SK-N-MC (cell line): Measurements from ENCODE around the gene SRGAP1.

Experiments used
- DNase-seq: peaks from one replicate; pipeline ENCODE4 v3.0.0-alpha.2; 2011; ENCODE audit warnings: low read depth, low spot score
- H3K27ac ChIP-seq: fragments of 200-600 bp; sonication (generic); 2 replicates; pipeline ENCODE4 v1.5.1; 2016; ENCODE audit warnings: mixed run types
- H3K36me3 ChIP-seq: fragments of 200-600 bp; sonication (generic); 2 replicates; pipeline ENCODE4 v1.6.1; 2017; ENCODE audit warnings: antibody characterized with exemption, low read length, mixed read lengths; ENCODE audit not compliant: insufficient read depth
- H3K4me3 ChIP-seq: fragments of 200-600 bp; sonication (generic); 2 replicates; pipeline ENCODE4 v1.5.1; 2016
- H3K9ac ChIP-seq: fragments of 200-600 bp; sonication (generic); 2 replicates; pipeline ENCODE4 v1.8.0; 2017; ENCODE audit warnings: mixed run types, mixed read lengths; ENCODE audit not compliant: insufficient read length
- H3K9me3 ChIP-seq: fragments of 200-600 bp; sonication (generic); 2 replicates; pipeline ENCODE4 v1.6.1; 2017; ENCODE audit warnings: low read depth, mild to moderate bottlenecking, antibody characterized with exemption, low read length, moderate library complexity, mixed read lengths
- EZH2 ChIP-seq: fragments of 200-600 bp; sonication (generic); IDR thresholded peaks from one replicate; pipeline ENCODE4 v1.6.1; 2017; ENCODE audit warnings: antibody characterized with exemption
- FOXP2 ChIP-seq: optimal IDR thresholded peaks from 2 replicates; pipeline ENCODE3; 2011; ENCODE audit warnings: mild to moderate bottlenecking, moderate library complexity; ENCODE audit not compliant: insufficient read depth; ENCODE audit errors: extremely low read length, control extremely low read depth
- POLR2AphosphoS5 ChIP-seq: IDR thresholded peaks from 2 replicates; pipeline ENCODE4 v1.6.1; 2012; ENCODE audit warnings: mild to moderate bottlenecking, low read depth, low read length, borderline replicate concordance

Gene SRGAP1

DNA sequence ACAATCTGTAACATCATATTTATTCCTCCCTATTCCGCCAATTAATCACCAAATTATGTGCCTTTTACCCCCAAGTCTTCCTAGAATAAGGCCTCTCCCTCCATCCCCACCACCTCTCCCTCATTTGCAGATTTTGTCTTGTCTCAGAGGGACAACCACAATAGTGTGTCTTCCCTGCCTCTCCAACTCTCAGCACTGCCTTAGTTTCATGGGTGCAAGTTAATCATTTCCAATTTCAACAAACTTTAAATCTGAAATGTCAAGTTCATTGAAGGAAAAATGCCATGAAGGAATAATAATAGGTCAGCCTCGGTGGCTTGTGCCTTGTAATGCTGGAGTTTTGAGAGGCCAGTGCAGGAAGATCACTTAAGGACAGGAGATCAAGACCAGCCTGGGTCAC lies 33.2 kb upstream of the SRGAP1 start:
- Histone ChIP-seq H3K4me3 (no peak overlapping the region), H3K9ac (no peak overlapping the region), H3K36me3 (peaks cover 16% of the 10 kb centered on the region; the same call in 1 of the 2 replicates), H3K9me3 (no peaks in the 10 kb centered on the region), H3K27ac (no peak overlapping the region)
- no peak for DNase-seq
- no peak for TF ChIP-seq POLR2AphosphoS5
- TF ChIP-seq EZH2, result no peak
- no peak for TF ChIP-seq FOXP2

GRCh38 chr12:63811755-63812154 lies 32.7 kb upstream of the SRGAP1 start:
- no peak overlapping the region for H3K27ac ChIP-seq
- H3K36me3 ChIP-seq, result peaks cover 12% of the 10 kb centered on the region; the same call in 1 of the 2 replicates
- no peaks in the 10 kb centered on the region for H3K9me3 ChIP-seq
- no peak for DNase-seq
- TF ChIP-seq FOXP2 (no peak), POLR2AphosphoS5 (no peak), EZH2 (no peak)
- no peak overlapping the region for H3K4me3 ChIP-seq
- H3K9ac ChIP-seq, result no peak overlapping the region

DNA sequence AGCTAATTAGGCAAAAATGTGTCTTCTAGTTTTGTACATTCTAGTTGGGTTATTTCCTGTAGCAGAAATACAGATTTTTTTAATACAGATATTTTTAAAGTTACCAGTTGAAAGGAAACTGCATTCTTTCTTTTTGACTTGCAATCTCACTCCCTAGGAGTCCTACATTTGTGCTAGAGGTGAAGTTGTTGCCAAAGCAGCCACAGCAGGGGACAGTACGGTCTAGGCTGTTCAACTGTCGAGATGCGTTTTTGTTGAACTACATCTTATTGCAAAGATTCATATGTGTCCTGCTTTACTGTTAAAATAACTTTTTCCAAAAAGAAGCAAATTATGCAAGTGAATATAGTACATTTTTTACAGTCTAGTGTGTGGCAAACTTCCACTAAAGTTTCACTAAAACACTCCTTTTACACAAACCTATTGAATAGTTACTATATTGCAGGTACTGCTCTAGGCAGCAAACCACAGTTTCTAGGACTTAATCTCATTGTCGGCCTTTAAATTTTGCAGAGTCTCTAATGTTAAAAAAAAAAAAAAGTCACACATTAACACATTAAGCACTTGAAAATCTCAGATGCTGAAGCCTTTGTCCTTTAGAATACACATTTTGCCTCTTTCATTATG lies 30.2 kb upstream of the SRGAP1 start:
- DNase-seq, result no peak
- no peaks in the 10 kb centered on the region for H3K36me3 ChIP-seq
- no peak overlapping the region for H3K9ac ChIP-seq
- H3K9me3 ChIP-seq, result no peaks in the 10 kb centered on the region
- H3K4me3 ChIP-seq, result no peak overlapping the region
- H3K27ac ChIP-seq, result no peak overlapping the region
- no peak for TF ChIP-seq POLR2AphosphoS5

- Histone ChIP-seq H3K9ac (no peak overlapping the region), H3K27ac (no peak overlapping the region), H3K9me3 (no peaks in the 10 kb centered on the region), H3K4me3 (no peak overlapping the region), H3K36me3 (no peaks in the 10 kb centered on the region)
- TF ChIP-seq EZH2, result no peak
- TF ChIP-seq FOXP2, result no peak
- no peak for TF ChIP-seq POLR2AphosphoS5
- DNase-seq, result no peak
These were observed 29.0 kb upstream of the SRGAP1 start for GRCh38 chr12:63815482-63815852.

GRCh38 chr12:63816031-63816430 lies 28.5 kb upstream of the SRGAP1 start:
- no peak for TF ChIP-seq FOXP2
- no peak for TF ChIP-seq EZH2
- no peak for TF ChIP-seq POLR2AphosphoS5
- H3K9me3 ChIP-seq, result no peaks in the 10 kb centered on the region
- no peak overlapping the region for H3K27ac ChIP-seq
- no peak overlapping the region for H3K4me3 ChIP-seq
- no peak overlapping the region for H3K9ac ChIP-seq
- no peak for DNase-seq
- no peaks in the 10 kb centered on the region for H3K36me3 ChIP-seq

DNA sequence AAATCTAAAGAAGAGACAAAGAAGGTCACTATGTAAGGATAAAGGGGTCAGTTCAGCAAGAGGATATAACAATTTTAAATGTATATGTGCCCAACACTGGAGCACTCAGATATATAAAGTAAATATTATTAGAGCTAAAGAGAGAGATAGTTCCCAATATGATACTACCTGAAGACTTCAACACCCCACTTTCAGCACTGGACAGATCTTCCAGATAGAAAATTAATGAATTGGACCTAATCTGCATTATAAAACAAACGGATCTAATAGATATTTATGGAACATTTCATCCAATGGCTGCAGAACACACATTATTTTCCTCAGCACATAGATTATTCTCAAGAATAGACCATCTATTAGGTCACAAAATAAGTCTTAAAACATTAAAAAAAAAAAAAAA lies 24.1 kb upstream of the SRGAP1 start:
- Histone ChIP-seq H3K9me3 (no peaks in the 10 kb centered on the region), H3K27ac (no peak overlapping the region), H3K9ac (no peak overlapping the region), H3K4me3 (no peak overlapping the region), H3K36me3 (no peaks in the 10 kb centered on the region)
- no peak for DNase-seq
- no peak for TF ChIP-seq FOXP2
- no peak for TF ChIP-seq POLR2AphosphoS5
- no peak for TF ChIP-seq EZH2

GRCh38 chr12:63821781-63822251 lies 22.7 kb upstream of the SRGAP1 start:
- H3K4me3 ChIP-seq, result no peak overlapping the region
- H3K9ac ChIP-seq, result no peak overlapping the region

DNA sequence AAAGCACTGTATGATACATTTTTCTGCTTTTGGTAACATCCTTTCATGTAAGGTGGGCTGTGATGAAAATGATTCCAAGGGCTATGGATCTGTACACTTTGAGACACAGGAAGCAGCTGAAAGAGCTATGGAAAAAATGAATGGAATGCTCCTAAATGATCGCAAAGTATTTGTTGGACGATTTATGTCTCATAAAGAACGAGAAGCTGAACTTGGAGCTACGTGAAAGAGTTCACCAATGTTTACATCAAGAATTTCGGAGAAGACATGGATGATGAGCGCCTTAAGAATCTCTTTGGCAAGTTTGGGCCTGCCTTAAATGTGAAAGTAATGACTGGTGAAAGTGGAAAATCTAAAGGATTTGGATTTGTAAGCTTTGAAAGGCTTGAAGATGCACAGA lies 22.1 kb upstream of the SRGAP1 start:
- DNase-seq, result no peak
- no peak overlapping the region for H3K9ac ChIP-seq
- no peaks in the 10 kb centered on the region for H3K9me3 ChIP-seq
- no peak overlapping the region for H3K27ac ChIP-seq
- TF ChIP-seq POLR2AphosphoS5 (no peak), FOXP2 (no peak), EZH2 (no peak)
- H3K36me3 ChIP-seq, result no peaks in the 10 kb centered on the region
- H3K4me3 ChIP-seq, result no peak overlapping the region

More at GRCh38 chr12:63821781-63822251, 22.7 kb upstream of the SRGAP1 start:
- no peaks in the 10 kb centered on the region for H3K9me3 ChIP-seq
- TF ChIP-seq FOXP2, result no peak
- TF ChIP-seq POLR2AphosphoS5, result no peak
- no peak for TF ChIP-seq EZH2
- no peak overlapping the region for H3K27ac ChIP-seq
- no peaks in the 10 kb centered on the region for H3K36me3 ChIP-seq
- no peak for DNase-seq

- no peak for DNase-seq
- H3K4me3 ChIP-seq, result no peak overlapping the region
- TF ChIP-seq POLR2AphosphoS5 (no peak), FOXP2 (no peak), EZH2 (no peak)
- H3K27ac ChIP-seq, result no peak overlapping the region
- H3K36me3 ChIP-seq, result no peaks in the 10 kb centered on the region
- no peaks in the 10 kb centered on the region for H3K9me3 ChIP-seq
- H3K9ac ChIP-seq, result no peak overlapping the region
These were observed 21.5 kb upstream of the SRGAP1 start for GRCh38 chr12:63823040-63823439.
